HG03558 (cell line): Measurements from ENCODE around the gene ONECUT2.

ENCODE experiments used
- ATAC-seq: cut with Tn5 transposase; IDR thresholded peaks from one replicate; pipeline ENCODE4 v1.9.1; 2021; ENCODE audit warnings: moderate number of reproducible peaks; ENCODE audit not compliant: unreplicated experiment; ENCODE audit errors: extremely low read depth

The ONECUT2 gene

GRCh38 chr18:57443702-57444101 lies 8.5 kb downstream of the ONECUT2 start:
- ATAC-seq, result no peak

DNA sequence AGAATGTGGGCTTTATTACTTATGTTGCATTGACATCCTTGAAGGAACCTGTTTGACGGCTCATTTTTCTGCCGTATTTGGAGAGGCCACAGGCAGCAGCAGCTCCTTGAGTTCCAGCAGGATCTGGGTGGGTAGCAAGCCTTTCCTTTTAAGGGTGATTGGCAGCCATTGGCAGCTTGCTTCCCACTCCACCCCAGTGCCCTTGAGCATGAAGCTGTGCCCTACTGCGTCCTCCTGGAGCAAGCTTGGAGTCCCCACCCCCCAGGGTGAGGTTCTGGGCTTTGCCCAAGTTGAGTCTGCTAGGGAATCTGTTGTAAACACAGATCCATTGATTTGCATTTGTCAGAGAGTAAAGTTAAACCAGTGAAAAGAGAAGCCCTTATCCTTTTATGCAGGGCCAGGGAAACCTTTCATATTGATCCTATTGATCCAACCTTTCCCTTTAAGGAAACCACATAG lies 9.2 kb downstream of the ONECUT2 start:
- no peak for ATAC-seq

DNA sequence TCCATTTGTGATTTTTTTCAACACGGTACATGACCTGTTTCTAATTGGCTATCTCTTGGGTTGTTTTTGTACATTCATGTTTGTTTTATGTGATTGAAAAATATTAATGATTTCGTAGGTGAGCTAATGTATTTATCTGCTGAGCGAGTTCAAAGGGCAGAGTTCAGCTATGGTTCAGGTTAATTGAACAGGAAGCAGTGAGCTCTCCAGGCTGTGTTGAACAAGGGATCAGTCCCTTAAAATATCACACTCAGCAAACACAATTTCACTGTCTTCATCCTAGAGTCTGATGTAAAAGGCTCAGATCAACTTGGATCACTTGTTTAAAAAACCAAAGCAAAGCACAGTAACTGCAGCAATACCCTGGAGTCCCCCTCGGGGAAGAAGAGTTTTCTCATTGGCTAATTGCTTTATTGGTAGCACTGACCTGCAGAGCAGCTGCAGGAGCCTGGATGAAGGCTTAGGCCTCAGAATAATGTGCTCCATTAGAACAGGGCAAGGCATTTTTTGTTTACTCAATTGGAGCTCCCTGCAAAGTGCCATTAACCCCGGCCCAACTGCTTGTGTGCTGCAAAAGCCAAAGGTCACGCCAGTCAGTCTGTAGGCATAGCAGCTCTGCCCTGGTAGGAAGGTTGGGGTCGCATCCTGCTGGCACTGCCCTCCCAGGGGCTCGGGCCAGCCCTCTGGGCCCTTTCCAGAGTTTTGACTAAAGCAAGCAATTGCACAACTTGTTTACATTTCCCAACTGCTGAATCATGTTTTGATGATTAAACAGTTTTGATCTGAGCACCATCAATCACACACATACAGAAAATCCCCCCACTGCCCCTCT lies 10.5 kb downstream of the ONECUT2 start:
- no peak for ATAC-seq

- ATAC-seq, result no peak
Observed at GRCh38 chr18:57446322-57446721, 11.1 kb downstream of the ONECUT2 start.

DNA sequence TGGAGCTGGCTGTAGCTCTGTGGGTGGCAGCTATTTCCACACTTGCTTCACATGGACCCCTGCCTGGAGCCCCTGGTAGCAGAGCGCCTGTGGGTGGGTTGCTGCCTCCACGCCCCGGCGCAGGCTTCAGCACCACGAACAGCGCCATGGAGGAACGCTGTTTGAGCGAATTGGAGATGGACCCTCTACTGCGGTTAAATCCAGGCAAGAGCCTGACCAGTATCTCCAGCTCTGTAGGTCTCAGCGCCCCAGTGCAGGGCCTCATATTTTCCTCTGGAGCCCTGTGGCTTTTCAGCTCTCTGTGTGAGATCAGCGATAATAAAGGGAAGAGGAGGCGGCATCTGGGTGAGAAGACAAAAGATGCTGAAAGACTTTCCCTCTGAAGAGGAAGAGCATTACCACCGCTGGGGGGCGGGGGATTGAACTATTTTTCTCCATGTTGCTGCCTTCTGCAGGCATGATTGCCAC lies 12.0 kb downstream of the ONECUT2 start:
- no peak for ATAC-seq

- no peak for ATAC-seq
Observed at GRCh38 chr18:57455576-57456129, 20.5 kb downstream of the ONECUT2 start.

GRCh38 chr18:57461652-57462269 lies 26.6 kb downstream of the ONECUT2 start:
- no peak for ATAC-seq

DNA sequence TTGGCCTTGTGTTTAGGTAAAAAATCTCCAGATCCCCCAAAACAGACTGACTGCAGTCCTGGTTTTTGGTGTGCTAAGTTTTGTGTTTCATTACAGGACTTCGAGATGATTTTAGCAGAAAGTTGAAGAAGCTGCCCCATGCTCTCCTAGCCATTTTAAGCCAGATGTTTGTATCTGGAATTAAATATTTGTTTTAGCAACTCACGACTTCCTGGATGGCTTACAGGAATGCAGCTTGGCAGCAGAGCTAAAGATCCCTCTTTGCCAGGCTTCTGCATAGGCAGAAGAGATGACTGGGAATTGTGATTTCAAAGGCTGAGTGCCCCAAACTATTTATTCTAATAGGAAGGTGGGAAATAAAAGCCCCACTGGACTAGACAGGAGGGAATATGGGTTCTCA lies 31.1 kb downstream of the ONECUT2 start:
- ATAC-seq, result no peak

GRCh38 chr18:57466745-57467409 lies 31.7 kb downstream of the ONECUT2 start:
- no peak for ATAC-seq

DNA sequence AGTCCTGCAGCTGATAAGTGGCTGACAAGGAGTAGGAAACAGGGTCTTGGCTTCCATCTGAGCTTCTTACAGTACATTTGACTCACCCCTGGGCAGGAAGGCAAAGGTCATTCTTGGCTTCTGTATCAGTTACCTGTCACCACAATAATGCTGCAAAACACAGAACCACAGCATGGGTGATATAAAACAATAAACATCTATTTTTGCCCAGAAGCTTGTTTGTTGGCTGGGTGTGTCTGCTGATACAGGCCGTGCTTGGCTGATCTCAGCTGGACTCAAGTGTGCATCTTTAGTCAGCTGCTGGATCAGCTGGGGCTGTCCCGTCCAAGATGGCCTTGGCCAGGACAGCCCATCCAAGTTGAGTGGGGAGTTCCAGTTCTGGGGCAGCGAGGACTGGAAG lies 34.7 kb downstream of the ONECUT2 start:
- ATAC-seq, result no peak

DNA sequence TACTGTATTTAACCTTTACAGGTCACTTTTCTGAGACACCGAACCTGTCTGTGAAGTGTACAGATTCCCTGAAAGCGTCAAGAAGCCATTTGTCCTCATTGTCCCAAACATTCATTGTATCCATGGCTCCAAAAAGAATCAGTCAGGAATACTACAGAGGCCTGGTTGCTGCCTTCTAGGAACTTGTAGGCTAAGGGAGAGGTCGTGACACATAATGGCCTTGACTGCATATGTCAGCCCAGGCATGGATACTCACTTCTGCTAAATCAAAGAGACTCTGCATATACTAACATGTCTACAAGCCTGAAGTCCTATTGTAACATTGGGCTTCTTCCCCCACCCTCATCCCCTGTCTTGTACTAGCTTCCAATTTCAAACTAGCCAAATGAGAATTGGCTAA lies 40.2 kb downstream of the ONECUT2 start:
- ATAC-seq, result no peak

GRCh38 chr18:57475903-57476302 lies 40.7 kb downstream of the ONECUT2 start:
- ATAC-seq, result no peak

- no peak for ATAC-seq
Observed at GRCh38 chr18:57480733-57481132, 45.6 kb downstream of the ONECUT2 start.

GRCh38 chr18:57497372-57498294 lies 62.5 kb downstream of the ONECUT2 start:
- ATAC-seq, result no peak

GRCh38 chr18:57498682-57499256 lies 63.6 kb downstream of the ONECUT2 start:
- ATAC-seq, result no peak

DNA sequence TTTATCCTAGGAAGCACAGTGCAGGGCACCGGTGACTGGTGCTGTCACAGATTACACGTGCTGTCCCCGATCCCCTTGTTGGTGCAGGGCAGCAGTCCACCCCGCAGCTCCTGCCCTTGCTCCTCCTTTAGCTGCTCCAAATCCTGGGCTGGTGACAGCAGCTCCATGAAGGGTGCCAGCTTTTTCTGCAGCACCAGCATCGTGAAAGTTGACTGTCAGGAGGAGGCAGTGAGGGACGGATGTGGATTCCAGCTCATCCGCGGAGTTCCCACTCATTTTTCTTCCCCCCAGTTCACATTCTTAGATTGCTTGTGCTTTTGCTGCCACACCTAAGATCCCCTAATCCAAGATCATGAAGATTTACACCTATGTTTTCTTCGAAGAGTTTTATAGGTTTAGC lies 67.5 kb downstream of the ONECUT2 start:
- no peak for ATAC-seq

GRCh38 chr18:57505231-57505630 lies 70.1 kb downstream of the ONECUT2 start:
- no peak for ATAC-seq

DNA sequence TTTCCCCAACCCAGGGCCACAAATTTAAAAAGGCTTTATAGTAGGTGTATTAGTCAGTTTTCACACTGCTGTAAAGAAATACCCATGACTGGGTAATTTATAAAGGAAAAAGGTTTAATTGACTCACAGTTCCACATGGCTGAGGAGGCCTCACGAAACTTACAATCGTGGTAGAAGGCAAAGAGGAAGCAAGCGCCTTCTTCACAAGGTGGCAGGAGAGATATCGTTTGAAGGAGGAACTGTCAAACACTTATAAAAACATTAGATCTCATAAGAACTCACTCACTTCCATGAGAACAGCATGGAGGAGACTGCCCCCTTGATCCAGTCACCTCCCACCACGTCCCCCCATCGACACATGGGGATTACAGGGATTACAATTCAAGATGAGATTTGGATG lies 80.9 kb downstream of the ONECUT2 start:
- ATAC-seq, result no peak

DNA sequence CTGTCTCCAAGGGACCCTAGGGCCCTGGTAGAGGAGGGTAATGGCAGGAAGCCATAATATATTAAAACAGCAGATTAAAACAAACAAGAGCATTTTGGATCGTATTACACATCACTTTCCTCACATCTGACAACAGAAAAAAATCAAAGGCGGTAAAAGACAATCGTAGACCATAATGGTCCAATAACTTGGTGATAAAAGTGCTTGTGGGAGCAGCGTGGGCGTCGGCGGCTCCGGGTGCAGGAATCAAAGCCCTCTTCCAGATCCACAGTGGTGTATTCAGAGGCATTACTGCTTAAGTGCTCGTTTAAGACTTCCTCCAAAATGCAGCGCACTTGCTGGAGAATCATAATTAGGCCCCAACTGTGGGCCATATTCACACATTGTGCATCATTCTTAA lies 83.4 kb downstream of the ONECUT2 start:
- ATAC-seq, result no peak
